GM12873 (cell line): Measurements from ENCODE around the gene UNC13A.

Experiments used
- CTCF ChIP-seq: IDR thresholded peaks from 2 replicates; pipeline ENCODE4 v1.5.1; 2012; ENCODE audit warnings: low read depth, mild to moderate bottlenecking, moderate library complexity, low read length, control low read depth; ENCODE audit not compliant: insufficient read depth; ENCODE audit errors: missing control alignments

Gene UNC13A

DNA sequence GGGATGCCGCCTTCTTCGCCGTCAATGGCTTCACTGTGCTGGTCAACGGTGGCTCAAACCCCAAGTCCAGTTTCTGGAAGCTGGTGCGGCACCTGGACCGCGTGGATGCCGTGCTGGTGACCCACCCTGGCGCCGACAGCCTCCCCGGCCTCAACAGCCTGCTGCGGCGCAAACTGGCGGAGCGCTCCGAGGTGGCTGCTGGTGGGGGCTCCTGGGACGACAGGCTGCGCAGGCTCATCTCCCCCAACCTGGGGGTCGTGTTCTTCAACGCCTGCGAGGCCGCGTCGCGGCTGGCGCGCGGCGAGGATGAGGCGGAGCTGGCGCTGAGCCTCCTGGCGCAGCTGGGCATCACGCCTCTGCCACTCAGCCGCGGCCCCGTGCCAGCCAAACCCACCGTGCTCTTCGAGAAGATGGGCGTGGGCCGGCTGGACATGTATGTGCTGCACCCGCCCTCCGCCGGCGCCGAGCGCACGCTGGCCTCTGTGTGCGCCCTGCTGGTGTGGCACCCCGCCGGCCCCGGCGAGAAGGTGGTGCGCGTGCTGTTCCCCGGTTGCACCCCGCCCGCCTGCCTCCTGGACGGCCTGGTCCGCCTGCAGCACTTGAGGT lies 38.1 kb upstream of the UNC13A start:
- TF ChIP-seq CTCF: no peak

DNA sequence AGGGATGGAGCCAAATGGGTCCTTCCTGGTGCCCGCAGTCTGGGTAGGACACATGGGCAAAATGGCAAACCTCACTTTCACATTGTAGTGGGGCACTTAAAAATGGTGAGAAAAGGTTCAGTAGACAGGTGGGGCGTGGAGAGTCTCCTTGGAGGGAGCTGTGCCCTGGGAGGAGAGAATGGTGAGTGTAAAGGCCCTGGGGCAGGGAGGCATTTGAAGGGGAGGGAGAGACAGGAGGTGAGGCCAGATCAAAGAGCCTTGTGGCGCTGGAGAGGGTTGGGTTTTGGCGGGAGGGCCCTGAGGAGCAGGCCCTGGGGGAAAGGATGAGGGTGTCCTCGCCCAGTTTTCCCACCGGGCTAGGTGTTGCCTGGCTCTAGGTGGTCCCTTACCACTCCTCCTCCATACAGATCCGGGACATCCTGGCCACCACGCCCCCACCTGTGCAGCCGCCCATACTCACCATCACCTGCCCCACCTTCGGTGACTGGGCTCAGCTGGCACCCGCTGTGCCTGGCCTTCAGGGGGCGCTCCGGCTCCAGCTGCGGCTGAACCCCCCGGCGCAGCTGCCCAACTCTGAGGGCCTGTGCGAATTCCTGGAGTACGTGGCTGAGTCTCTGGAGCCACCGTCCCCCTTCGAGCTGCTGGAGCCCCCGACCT lies 37.4 kb upstream of the UNC13A start:
- peak; percentile 64 for TF ChIP-seq CTCF

GRCh38 chr19:17724655-17725054 lies 36.5 kb upstream of the UNC13A start:
- no peak for TF ChIP-seq CTCF

DNA sequence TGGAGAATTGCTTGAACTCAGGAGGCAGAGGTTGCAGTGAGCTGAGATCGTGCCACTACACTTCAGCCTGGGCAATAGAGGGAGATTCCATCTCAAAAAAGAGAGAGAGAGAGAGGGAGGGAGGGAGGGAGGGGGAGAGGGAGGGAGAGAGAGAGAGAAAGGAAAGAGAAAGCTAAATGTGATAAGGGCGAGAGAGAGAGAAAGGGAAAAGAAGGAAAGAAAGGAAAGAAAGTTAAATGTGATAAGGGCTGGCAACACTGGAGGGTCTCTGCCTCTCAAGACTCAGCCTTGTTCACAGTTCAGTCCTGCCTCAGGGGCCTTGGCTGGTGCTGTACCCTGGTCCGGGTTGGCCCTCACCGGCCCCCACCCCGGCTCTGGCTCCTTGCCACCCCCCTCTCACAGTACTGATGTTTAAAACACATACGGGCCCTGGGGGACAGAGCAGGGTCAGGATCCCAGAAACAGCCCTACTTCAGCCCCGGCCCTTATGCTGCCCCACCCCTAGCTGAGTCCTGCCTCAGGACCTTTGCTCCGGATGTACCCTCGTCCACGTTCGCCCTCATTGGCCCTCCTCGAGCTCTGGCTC lies 34.6 kb upstream of the UNC13A start:
- no peak for TF ChIP-seq CTCF

- TF ChIP-seq CTCF: no peak
Measured at GRCh38 chr19:17721821-17722220, 33.7 kb upstream of the UNC13A start.

- no peak for TF ChIP-seq CTCF
Measured at GRCh38 chr19:17721111-17721628, 33.0 kb upstream of the UNC13A start.

DNA sequence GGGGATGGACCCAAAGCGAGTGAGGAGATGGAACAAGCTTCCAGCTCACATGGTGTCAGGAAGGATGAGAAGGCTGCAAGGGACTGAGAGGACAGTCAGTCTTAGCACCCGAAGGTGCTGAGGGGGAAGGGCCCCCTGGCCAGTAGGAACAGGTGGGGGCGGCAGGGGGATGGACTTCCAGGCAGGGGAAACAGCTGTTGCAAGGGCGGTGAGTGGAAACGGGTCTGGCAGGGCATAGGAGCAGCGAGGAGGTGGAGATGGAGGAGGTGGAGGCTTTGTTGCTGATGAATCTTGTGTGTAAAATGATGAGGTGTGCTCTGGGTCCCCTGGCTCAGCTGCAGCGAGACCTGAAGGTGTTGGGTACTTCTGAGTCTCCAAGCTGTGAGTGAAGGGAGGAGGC lies 32.3 kb upstream of the UNC13A start:
- TF ChIP-seq CTCF: no peak
